GM12891 (cell line): Measurements from ENCODE around the gene GMEB1.

Source experiments
- PAX5 ChIP-seq: IDR thresholded peaks from 2 replicates; pipeline ENCODE4 v1.6.1; 2011; ENCODE audit warnings: low read length, moderate library complexity, mild to moderate bottlenecking; ENCODE audit not compliant: insufficient read depth, severe bottlenecking
- POLR2A ChIP-seq: IDR thresholded peaks from 2 replicates; pipeline ENCODE4 v1.6.1; 2011; ENCODE audit warnings: low read depth, low read length, control low read depth
- POLR2AphosphoS5 ChIP-seq: IDR thresholded peaks from 2 replicates; pipeline ENCODE4 v1.6.1; 2011; ENCODE audit warnings: low read depth, low read length, control low read depth
- POU2F2 ChIP-seq: IDR thresholded peaks from 2 replicates; pipeline ENCODE4 v1.6.1; 2011; ENCODE audit warnings: low read depth, mild to moderate bottlenecking, control low read depth, low read length, moderate library complexity

DNA sequence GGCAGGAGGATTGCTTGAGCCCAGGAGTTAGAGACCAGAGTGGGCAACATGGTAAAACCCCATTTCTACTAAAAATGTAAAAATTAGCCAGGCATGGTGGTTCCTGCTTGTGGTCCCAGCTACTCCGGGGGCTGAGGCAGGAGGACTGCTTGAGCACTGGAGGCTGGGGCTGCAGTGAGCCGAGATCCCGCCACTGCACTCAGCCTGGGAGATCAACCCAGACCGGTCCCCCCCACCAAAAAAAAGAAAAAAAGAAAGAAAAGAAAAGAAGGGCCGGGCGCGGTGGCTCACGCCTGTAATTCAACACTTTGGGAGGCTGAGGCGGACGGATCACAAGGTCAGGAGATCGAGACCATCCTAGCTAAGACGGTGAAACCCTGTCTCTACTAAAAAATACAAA is 1.8 kb upstream of the GMEB1 start:
- TF ChIP-seq POLR2A, result no peak
- no peak for TF ChIP-seq POLR2AphosphoS5
- no peak for TF ChIP-seq PAX5
- TF ChIP-seq POU2F2, result no peak
